Measurements from ENCODE around the gene PLA2G4E. TPM values are rescaled to one million over a fixed set of nuclear protein-coding genes. Genes with fewer than 3 reads are reported as not detected.

PLA2G4E gene
- total RNA-seq, 1 donor from 2014 or later, result 0.08 TPM

GRCh38 chr15:41999290-42000285, 21.3 kb downstream of the PLA2G4E start:
- DNase-seq (ENCODE audit: low spot score), result no peak
- intact Hi-C loops (cut with DNase I), result no loop called here

- no peak for DNase-seq (ENCODE audit: low spot score)
- intact Hi-C loops (cut with DNase I), result no loop called here
These were observed 23.0 kb downstream of the PLA2G4E start for GRCh38 chr15:41997845-41998244.

GRCh38 chr15:41996921-41997592, 23.8 kb downstream of the PLA2G4E start:
- DNase-seq (ENCODE audit: low spot score), result no peak
- intact Hi-C loops (cut with DNase I), result no loop called here

GRCh38 chr15:41996376-41996775, 24.5 kb downstream of the PLA2G4E start:
- DNase-seq (ENCODE audit: low spot score), result no peak
- intact Hi-C loops (cut with DNase I), result no loop called here

GRCh38 chr15:41995476-41995855, 25.4 kb downstream of the PLA2G4E start:
- intact Hi-C loops (cut with DNase I), result no loop called here

GRCh38 chr15:41994772-41995475, 25.9 kb downstream of the PLA2G4E start:
- intact Hi-C loops (cut with DNase I), result no loop called here
- no peak for DNase-seq (ENCODE audit: low spot score)

More at GRCh38 chr15:41995476-41995855, 25.4 kb downstream of the PLA2G4E start:
- no peak for DNase-seq (ENCODE audit: low spot score)

- no peak for DNase-seq (ENCODE audit: low spot score)
- intact Hi-C loops (cut with DNase I), result no loop called here
These were observed 26.6 kb downstream of the PLA2G4E start for GRCh38 chr15:41994171-41994650.

- intact Hi-C loops (cut with DNase I), result no loop called here
- DNase-seq (ENCODE audit: low spot score), result peak; percentile 47
These were observed 27.2 kb downstream of the PLA2G4E start for GRCh38 chr15:41993472-41994170.

- DNase-seq (ENCODE audit: low spot score), result peak; percentile 24
- intact Hi-C loops (cut with DNase I), result no loop called here
These were observed 28.0 kb downstream of the PLA2G4E start for GRCh38 chr15:41992803-41993190.

- intact Hi-C loops (cut with DNase I), result no loop called here
- peak; percentile 54 for DNase-seq (ENCODE audit: low spot score)
These were observed 28.6 kb downstream of the PLA2G4E start for GRCh38 chr15:41992151-41992802.

GRCh38 chr15:41990691-41991090, 30.2 kb downstream of the PLA2G4E start:
- intact Hi-C loops (cut with DNase I), result no loop called here

GRCh38 chr15:41990243-41990605, 30.6 kb downstream of the PLA2G4E start:
- intact Hi-C loops (cut with DNase I), result no loop called here

More at GRCh38 chr15:41990691-41991090, 30.2 kb downstream of the PLA2G4E start:
- DNase-seq (ENCODE audit: low spot score), result peak; percentile 57

GRCh38 chr15:41989573-41990242, 31.1 kb downstream of the PLA2G4E start:
- DNase-seq (ENCODE audit: low spot score), result peak; percentile 93
- intact Hi-C loops (cut with DNase I), result loop anchor here (1.0 to 10.0 kb wide), 2 partner anchors 68 to 145 kb away; no protein-coding TSS in a partner anchor

More at GRCh38 chr15:41990243-41990605, 30.6 kb downstream of the PLA2G4E start:
- peak; percentile 70 for DNase-seq (ENCODE audit: low spot score)

- DNase-seq (ENCODE audit: low spot score), result peak; percentile 67
- intact Hi-C loops (cut with DNase I), result loop anchor here (1.0 to 10.0 kb wide), 2 partner anchors 68 to 146 kb away; no protein-coding TSS in a partner anchor
These were observed 31.8 kb downstream of the PLA2G4E start for GRCh38 chr15:41988896-41989572.

GRCh38 chr15:41987925-41988275, 32.9 kb downstream of the PLA2G4E start:
- DNase-seq (ENCODE audit: low spot score), result no peak
- intact Hi-C loops (cut with DNase I), result loop anchor here (10.0 kb wide), 1 partner anchor 147 kb away; no protein-coding TSS in a partner anchor

GRCh38 chr15:41987246-41987924, 33.5 kb downstream of the PLA2G4E start:
- peak; percentile 68 for DNase-seq (ENCODE audit: low spot score)
- intact Hi-C loops (cut with DNase I), result loop anchor here (10.0 kb wide), 1 partner anchor 147 kb away; no protein-coding TSS in a partner anchor
